ENCODE measurements around the gene RELN. TPM values are rescaled to one million over a fixed set of nuclear protein-coding genes. Genes with fewer than 3 reads are reported as not detected.

RELN gene
- total RNA-seq, 1 experiment from 2014 or later: 0.20 TPM

GRCh38 chr7:103679151-103680132 lies 310.0 kb downstream of the RELN start:
- CTCF ChIA-PET: no interaction called here

More at GRCh38 chr7:103679151-103680132, 310.0 kb downstream of the RELN start:
- DNase-seq (ENCODE audit: low read depth, low spot score) (no peak), ATAC-seq (no peak)
- intact Hi-C loops (cut with micrococcal nuclease): no loop called here
- BruUV-seq (replicated peaks): no TSS peak
- H3K4me3 ChIP-seq (replicated peaks in 1 of 2; ENCODE audit: low read depth in 1 of 2, low read length in 2 of 2): no peak overlapping the region
- ChIA-PET RAD21 (ENCODE audit: low non-redundant PET in 1 of 2, low total read pairs in 2 of 2, uncharacterized antibody in 2 of 2, unreplicated experiment in 2 of 2) (no interaction called here), POLR2A (no interaction called here)
- H3K27me3 ChIP-seq (ENCODE audit: insufficient read depth, low read length): peaks cover 20% of the 10 kb centered on the region
- H3K79me2 ChIP-seq (ENCODE audit: insufficient read depth, low read length): no peaks in the 10 kb centered on the region
- H3K4me2 ChIP-seq (ENCODE audit: low read length): no peak overlapping the region
- TF ChIP-seq ELF1 (IDR thresholded peaks at IDR 0.05; ENCODE audit: borderline replicate concordance, low read depth): no peak
- TF ChIP-seq, protein P1, sequence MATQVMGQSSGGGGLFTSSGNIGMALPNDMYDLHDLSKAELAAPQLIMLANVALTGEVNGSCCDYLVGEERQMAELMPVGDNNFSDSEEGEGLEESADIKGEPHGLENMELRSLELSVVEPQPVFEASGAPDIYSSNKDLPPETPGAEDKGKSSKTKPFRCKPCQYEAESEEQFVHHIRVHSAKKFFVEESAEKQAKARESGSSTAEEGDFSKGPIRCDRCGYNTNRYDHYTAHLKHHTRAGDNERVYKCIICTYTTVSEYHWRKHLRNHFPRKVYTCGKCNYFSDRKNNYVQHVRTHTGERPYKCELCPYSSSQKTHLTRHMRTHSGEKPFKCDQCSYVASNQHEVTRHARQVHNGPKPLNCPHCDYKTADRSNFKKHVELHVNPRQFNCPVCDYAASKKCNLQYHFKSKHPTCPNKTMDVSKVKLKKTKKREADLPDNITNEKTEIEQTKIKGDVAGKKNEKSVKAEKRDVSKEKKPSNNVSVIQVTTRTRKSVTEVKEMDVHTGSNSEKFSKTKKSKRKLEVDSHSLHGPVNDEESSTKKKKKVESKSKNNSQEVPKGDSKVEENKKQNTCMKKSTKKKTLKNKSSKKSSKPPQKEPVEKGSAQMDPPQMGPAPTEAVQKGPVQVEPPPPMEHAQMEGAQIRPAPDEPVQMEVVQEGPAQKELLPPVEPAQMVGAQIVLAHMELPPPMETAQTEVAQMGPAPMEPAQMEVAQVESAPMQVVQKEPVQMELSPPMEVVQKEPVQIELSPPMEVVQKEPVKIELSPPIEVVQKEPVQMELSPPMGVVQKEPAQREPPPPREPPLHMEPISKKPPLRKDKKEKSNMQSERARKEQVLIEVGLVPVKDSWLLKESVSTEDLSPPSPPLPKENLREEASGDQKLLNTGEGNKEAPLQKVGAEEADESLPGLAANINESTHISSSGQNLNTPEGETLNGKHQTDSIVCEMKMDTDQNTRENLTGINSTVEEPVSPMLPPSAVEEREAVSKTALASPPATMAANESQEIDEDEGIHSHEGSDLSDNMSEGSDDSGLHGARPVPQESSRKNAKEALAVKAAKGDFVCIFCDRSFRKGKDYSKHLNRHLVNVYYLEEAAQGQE (IDR thresholded peaks at IDR 0.05; ENCODE audit: low read depth): no peak
- TF ChIP-seq YY1 (IDR thresholded peaks at IDR 0.05; ENCODE audit: extremely low read depth, insufficient replicate concordance, low read depth, low read length): no peak
- TF ChIP-seq POLR2AphosphoS5 (IDR thresholded peaks at IDR 0.05; ENCODE audit: low read depth, low read length): no peak
- TF ChIP-seq ZNF274 (IDR thresholded peaks at IDR 0.05; ENCODE audit: low read depth, low read length): no peak
- TF ChIP-seq ZFX (IDR thresholded peaks at IDR 0.05): no peak
- H3K4me1 ChIP-seq (ENCODE audit: control insufficient read depth in 1 of 2, insufficient read depth in 2 of 2, low read length in 2 of 2): no peaks in the 10 kb centered on the region
- H3K9me3 ChIP-seq (ENCODE audit: control insufficient read depth in 1 of 2, insufficient read depth in 1 of 2, low read depth in 1 of 2, low read length in 2 of 2): no peaks in the 10 kb centered on the region
- H4K20me1 ChIP-seq (ENCODE audit: insufficient read depth): no peaks in the 10 kb centered on the region
- H2AFZ ChIP-seq (ENCODE audit: low read depth, low read length, poor library complexity, severe bottlenecking): no peak overlapping the region
- H3K36me3 ChIP-seq (ENCODE audit: control insufficient read depth in 1 of 2, insufficient read depth in 2 of 2, low read length in 2 of 2): no peaks in the 10 kb centered on the region
- no peak overlapping the region for H3K27ac ChIP-seq (ENCODE audit: low read depth, low read length)
- no peaks in the 10 kb centered on the region for H3K9me2 ChIP-seq (ENCODE audit: insufficient read depth)
- no peak overlapping the region for H3K9ac ChIP-seq (ENCODE audit: low read length)

All from HCT116 (cell line).